GM23248 (cell line): ENCODE measurements around the gene VANGL2. TPM values are rescaled to one million over a fixed set of nuclear protein-coding genes. Genes with fewer than 3 reads are reported as not detected.
A peak's percentile ranks its signal among the peaks of the same experiment; 100 is the strongest.

Experiments
- DNase-seq: peaks from one replicate; pipeline ENCODE4 v3.0.0-alpha.2; 2015
- H2AFZ ChIP-seq: fragments of 200-600 bp; sonication (generic); 2 replicates; pipeline ENCODE4 v1.6.1; 2016; ENCODE audit warnings: antibody characterized with exemption
- H3F3A ChIP-seq: fragments of 200-600 bp; sonication (generic); 2 replicates; pipeline ENCODE4 v1.6.1; 2016; ENCODE audit warnings: mild to moderate bottlenecking, antibody characterized with exemption, mixed run types; ENCODE audit not compliant: insufficient read depth
- H3K27ac ChIP-seq: fragments of 200-600 bp; sonication (generic); 2 replicates; pipeline ENCODE4 v1.5.1; 2016; ENCODE audit warnings: mild to moderate bottlenecking
- H3K27me3 ChIP-seq: fragments of 200-600 bp; sonication (generic); replicated peaks from 2 replicates; pipeline ENCODE4 v1.6.1; 2016; ENCODE audit warnings: mild to moderate bottlenecking; ENCODE audit not compliant: insufficient read depth
- H3K36me3 ChIP-seq: fragments of 200-600 bp; sonication (generic); 2 replicates; pipeline ENCODE4 v1.6.1; 2016; ENCODE audit warnings: low read depth, mild to moderate bottlenecking
- H3K4me1 ChIP-seq: fragments of 200-600 bp; sonication (generic); 2 replicates; pipeline ENCODE4 v1.6.1; 2016; ENCODE audit warnings: mild to moderate bottlenecking; ENCODE audit not compliant: insufficient read depth
- H3K4me2 ChIP-seq: fragments of 200-600 bp; sonication (generic); one replicate; pipeline ENCODE4 v1.6.1; 2016; ENCODE audit warnings: mild to moderate bottlenecking; ENCODE audit not compliant: unreplicated experiment
- H3K4me3 ChIP-seq: fragments of 200-600 bp; sonication (generic); 2 replicates; pipeline ENCODE4 v1.5.1; 2016; ENCODE audit warnings: mild to moderate bottlenecking
- H3K79me2 ChIP-seq: fragments of 200-600 bp; sonication (generic); 2 replicates; pipeline ENCODE4 v1.6.1; 2016; ENCODE audit warnings: mild to moderate bottlenecking; ENCODE audit not compliant: insufficient read depth
- H3K9ac ChIP-seq: fragments of 200-600 bp; sonication (generic); 2 replicates; pipeline ENCODE4 v1.6.1; 2016; ENCODE audit warnings: mild to moderate bottlenecking
- H3K9me2 ChIP-seq: fragments of 200-600 bp; sonication (generic); 2 replicates; pipeline ENCODE4 v1.6.1; 2016; ENCODE audit warnings: mixed run types, mild to moderate bottlenecking, moderate library complexity; ENCODE audit not compliant: insufficient read depth
- H3K9me3 ChIP-seq: fragments of 200-600 bp; sonication (generic); one replicate; pipeline ENCODE4 v1.6.1; 2017; ENCODE audit warnings: low read depth
- H4K20me1 ChIP-seq: fragments of 200-600 bp; sonication (generic); 2 replicates; pipeline ENCODE4 v1.6.0; 2016; ENCODE audit not compliant: insufficient read depth
- EZH2 ChIP-seq: fragments of 200-600 bp; sonication (generic); IDR thresholded peaks from 2 replicates; pipeline ENCODE4 v1.6.1; 2018; ENCODE audit warnings: antibody characterized with exemption, mild to moderate bottlenecking; ENCODE audit not compliant: insufficient read depth, poor library complexity, severe bottlenecking
- EZH2phosphoT487 ChIP-seq: fragments of 200-600 bp; sonication (generic); IDR thresholded peaks from 2 replicates; pipeline ENCODE4 v1.6.1; 2018; ENCODE audit warnings: antibody characterized with exemption, moderate library complexity, mild to moderate bottlenecking, low read depth; ENCODE audit not compliant: insufficient read depth
- WGBS, 2 experiments: methylation state at CpG; one replicate each; pipeline ENCODE4 v1.1.6; 2015 to 2017; ENCODE audit warnings: low lambda C conversion rate in 2 of 2, low coverage in 1 of 2; ENCODE audit errors: missing lambda C conversion rate in 2 of 2; 5-methylcytosine and 5-hydroxymethylcytosine counted together
- in situ Hi-C: fragments of 300-500 bp; cut with MboI; formaldehyde crosslinking; loops from 2 replicates; pipeline ENCODE4 v1.15.0; 2020
- polyA plus RNA-seq: library from polyadenylated mRNA; unstranded; fragments of >200 nt; fragmentation: Nextera tagmentation; extraction: Ambion mirVana; gene quantifications from 2 replicates; pipeline ENCODE4 v1.2.1, GENCODE V29; 2016
- total RNA-seq: library from RNA; depleted of rRNA; stranded (reverse); fragments of >200 nt; shearing (Covaris generic); gene quantifications from 2 replicates; pipeline ENCODE4 v1.2.3, GENCODE V29; 2014

The VANGL2 gene
- total and polyA plus RNA-seq, 2 experiments from 2014 or later, result not detected

DNA sequence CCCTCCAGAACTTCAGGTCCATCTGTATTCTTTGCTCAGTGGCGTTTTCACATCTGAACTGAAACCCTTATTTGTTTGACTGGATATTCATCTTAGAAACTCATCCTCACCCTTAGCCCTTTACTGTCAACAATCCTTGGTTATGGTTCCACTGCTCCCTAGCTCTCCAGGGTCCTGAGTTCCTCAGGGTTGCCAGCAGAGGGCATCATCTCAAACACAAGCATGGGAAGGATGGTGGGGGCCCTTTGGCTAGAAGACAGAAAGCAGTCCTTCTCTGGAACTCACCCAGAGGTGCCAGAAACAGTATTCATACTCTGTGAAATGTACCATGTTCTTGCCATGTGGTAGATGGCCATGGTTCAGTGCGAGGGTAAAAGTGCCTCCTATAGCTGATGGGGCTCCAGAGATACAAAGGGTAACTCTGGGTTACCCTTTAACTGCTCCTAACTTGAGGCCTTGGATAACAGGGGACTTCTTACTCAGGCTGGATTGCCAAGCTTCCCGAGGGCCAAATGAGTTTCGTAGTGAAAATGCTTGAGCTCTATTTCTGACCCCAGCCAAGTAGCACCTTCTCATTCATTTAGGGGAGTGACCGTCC is 45.9 kb upstream of the VANGL2 start:
- no peak overlapping the region for H2AFZ ChIP-seq
- H3K4me3 ChIP-seq, result no peak overlapping the region
- in situ Hi-C loops, result no loop called here
- H4K20me1 ChIP-seq, result no peaks in the 10 kb centered on the region
- H3F3A ChIP-seq, result peaks cover 7% of the 10 kb centered on the region; the same call in 1 of the 2 replicates
- H3K4me1 ChIP-seq, result peaks cover 11% of the 10 kb centered on the region; the same call in 1 of the 2 replicates
- no peaks in the 10 kb centered on the region for H3K9me2 ChIP-seq
- 0 out of 2 replicates have a peak, but pooled peaks cover under 1% of the 10 kb centered on the region for H3K79me2 ChIP-seq
- H3K9ac ChIP-seq, result no peak overlapping the region
- 81 to 83% methylated on average over 5 of the region's 5 CpGs for WGBS, 2 experiments
- peak; percentile 50 for DNase-seq
- no peak overlapping the region for H3K27ac ChIP-seq
- H3K27me3 ChIP-seq, result no peaks in the 10 kb centered on the region
- peaks cover 42% of the 10 kb centered on the region; the same call in 1 of the 2 replicates for H3K36me3 ChIP-seq
- no peaks in the 10 kb centered on the region for H3K9me3 ChIP-seq
- no peak for TF ChIP-seq EZH2phosphoT487
- TF ChIP-seq EZH2, result no peak
- H3K4me2 ChIP-seq, result no peak overlapping the region

- Histone ChIP-seq H3K79me2 (no peaks in the 10 kb centered on the region), H2AFZ (no peak overlapping the region), H3K9ac (no peak overlapping the region), H3K36me3 (peaks cover 29% of the 10 kb centered on the region; the same call in 1 of the 2 replicates), H3F3A (peaks cover 7% of the 10 kb centered on the region; the same call in 1 of the 2 replicates), H3K27ac (peak overlapping the region; percentile 30; the same call in 1 of the 2 replicates), H4K20me1 (no peaks in the 10 kb centered on the region), H3K9me3 (no peaks in the 10 kb centered on the region), H3K4me3 (no peak overlapping the region), H3K4me1 (peaks cover 11% of the 10 kb centered on the region; the same call in 1 of the 2 replicates), H3K4me2 (no peak overlapping the region), H3K9me2 (no peaks in the 10 kb centered on the region), H3K27me3 (no peaks in the 10 kb centered on the region)
- WGBS, 2 experiments, result 57 to 64% methylated on average over 7 of the region's 7 CpGs
- peak; percentile 61 for DNase-seq
- in situ Hi-C loops, result no loop called here
- TF ChIP-seq EZH2 (no peak), EZH2phosphoT487 (no peak)
Measured at GRCh38 chr1:160357286-160358002, 42.9 kb upstream of the VANGL2 start.

DNA sequence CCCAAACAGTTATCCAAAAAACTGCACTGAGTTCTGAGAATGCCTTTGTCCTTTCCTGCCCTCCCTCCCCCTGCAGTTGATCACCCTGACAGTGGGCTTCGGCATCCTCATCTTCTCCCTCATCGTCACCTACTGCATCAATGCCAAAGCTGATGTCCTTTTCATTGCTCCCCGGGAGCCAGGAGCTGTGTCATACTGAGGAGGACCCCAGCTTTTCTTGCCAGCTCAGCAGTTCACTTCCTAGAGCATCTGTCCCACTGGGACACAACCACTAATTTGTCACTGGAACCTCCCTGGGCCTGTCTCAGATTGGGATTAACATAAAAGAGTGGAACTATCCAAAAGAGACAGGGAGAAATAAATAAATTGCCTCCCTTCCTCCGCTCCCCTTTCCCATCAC is 42.3 kb upstream of the VANGL2 start:
- Histone ChIP-seq H3K9me3 (no peaks in the 10 kb centered on the region), H4K20me1 (no peaks in the 10 kb centered on the region), H3K4me1 (peaks cover 11% of the 10 kb centered on the region; the same call in 1 of the 2 replicates), H3K27ac (peak overlapping the region; percentile 30; the same call in 1 of the 2 replicates), H3K4me2 (no peak overlapping the region), H3K9me2 (no peaks in the 10 kb centered on the region), H3K36me3 (peaks cover 25% of the 10 kb centered on the region; the same call in 1 of the 2 replicates), H3K9ac (no peak overlapping the region), H3K27me3 (no peaks in the 10 kb centered on the region), H3F3A (peaks cover 7% of the 10 kb centered on the region; the same call in 1 of the 2 replicates), H3K4me3 (no peak overlapping the region), H3K79me2 (no peaks in the 10 kb centered on the region), H2AFZ (no peak overlapping the region)
- no peak for TF ChIP-seq EZH2
- TF ChIP-seq EZH2phosphoT487, result no peak
- 96 to 98% methylated on average over 4 of the region's 4 CpGs for WGBS, 2 experiments
- DNase-seq, result no peak
- in situ Hi-C loops, result no loop called here

- WGBS, 2 experiments, result 94 to 95% methylated on average over 9 of the region's 9 CpGs
- H3K27me3 ChIP-seq, result no peaks in the 10 kb centered on the region
- in situ Hi-C loops, result no loop called here
Measured at GRCh38 chr1:160359559-160360226, 40.7 kb upstream of the VANGL2 start.

More at GRCh38 chr1:160359559-160360226, 40.7 kb upstream of the VANGL2 start:
- peak; percentile 22 for DNase-seq
- no peak overlapping the region for H3K4me3 ChIP-seq
- H3K4me1 ChIP-seq, result peaks cover 11% of the 10 kb centered on the region; the same call in 1 of the 2 replicates
- no peak overlapping the region for H3K4me2 ChIP-seq
- peaks cover 12% of the 10 kb centered on the region; the same call in 1 of the 2 replicates for H3F3A ChIP-seq
- H3K27ac ChIP-seq, result no peak overlapping the region
- H3K9ac ChIP-seq, result no peak overlapping the region
- H4K20me1 ChIP-seq, result no peaks in the 10 kb centered on the region
- H2AFZ ChIP-seq, result no peak overlapping the region
- no peaks in the 10 kb centered on the region for H3K9me3 ChIP-seq
- no peaks in the 10 kb centered on the region for H3K9me2 ChIP-seq
- peaks cover 8% of the 10 kb centered on the region; the same call in 1 of the 2 replicates for H3K36me3 ChIP-seq
- TF ChIP-seq EZH2 (no peak), EZH2phosphoT487 (no peak)
- no peaks in the 10 kb centered on the region for H3K79me2 ChIP-seq
